Stomach (tissue), 4 donors: ENCODE results near the gene CFAP69.

Experiments
- CTCF ChIP-seq, 7 experiments: fragments of 450-650 bp in 4 of 7; fragments of 200-600 bp in 3 of 7; sonication (generic) in 3 of 7; IDR thresholded peaks; one replicate each; pipeline ENCODE4 v1.5.1; 2016 to 2019; ENCODE audit warnings: antibody characterized with exemption in 7 of 7, control low read depth in 2 of 7, mild to moderate bottlenecking in 1 of 7
- EP300 ChIP-seq: sonication (generic); formaldehyde crosslinking; IDR thresholded peaks from one replicate; pipeline ENCODE4 v1.6.1; 2017; ENCODE audit warnings: antibody characterized with exemption
- POLR2A ChIP-seq, 4 donors: fragments of 450-650 bp; IDR thresholded peaks; one replicate each; pipeline ENCODE4 v1.6.1; 2016; ENCODE audit warnings: antibody characterized with exemption in 4 of 4, control low read depth in 2 of 4, mild to moderate bottlenecking in 1 of 4, moderate library complexity in 1 of 4
- POLR2AphosphoS5 ChIP-seq, 3 donors: sonication (generic); formaldehyde crosslinking; IDR thresholded peaks; one replicate each; pipeline ENCODE4 v1.6.1; 2016; ENCODE audit warnings: antibody characterized with exemption in 3 of 3

DNA sequence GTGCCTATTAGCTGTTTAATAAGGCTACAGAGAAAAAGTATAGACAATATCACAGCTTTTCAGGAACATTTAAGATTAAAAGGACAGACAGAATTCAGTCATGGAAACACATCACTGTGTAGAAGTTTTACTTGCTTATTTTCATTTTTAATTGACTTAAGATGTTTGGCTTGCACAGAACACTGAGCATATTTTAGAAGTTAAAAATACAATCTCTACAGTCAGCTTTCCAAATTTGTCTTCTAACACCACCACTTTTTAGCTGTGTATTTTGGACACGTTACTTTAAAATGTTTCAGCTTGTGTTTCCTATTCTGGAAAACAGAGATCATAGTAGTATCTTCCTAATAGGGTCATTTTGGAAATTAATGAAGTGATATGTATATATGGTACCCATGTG, 11.8 kb downstream of the CFAP69 start:
- TF ChIP-seq POLR2A (IDR thresholded peaks at IDR 0.05) (no peak), CTCF (IDR thresholded peaks at IDR 0.05) (no peak), EP300 (no peak), POLR2AphosphoS5 (IDR thresholded peaks at IDR 0.05) (no peak)
